K562 (cell line): Measurements from ENCODE around the gene SCGB2B2. TPM values are rescaled to one million over a fixed set of nuclear protein-coding genes. Genes with fewer than 3 reads are reported as not detected.

Experiments
- ATAC-seq: fragments of 200-7000 bp; cut with Tn5 transposase; 3 replicates; pipeline ENCODE4 v1.9.1; 2020; ENCODE audit warnings: moderate library complexity
- BruUV-seq: library from RNA; stranded (reverse); fragments of 400-500 nt; replicated peaks from 2 replicates; lab custom pipeline; 2021; lab: Mats Ljungman, UMichigan
- CTCF ChIA-PET: fragments of 300-600 bp; formaldehyde crosslinking; extraction: SDS; loops from one replicate; lab custom pipeline; 2021; ENCODE audit warnings: low intra/inter-chr PET ratio; lab: Yijun Ruan, JAX
- POLR2A ChIA-PET: fragments of 300-600, 350-650 bp; sonication (Branson Sonifier 250); formaldehyde crosslinking; extraction: SDS; loops from one replicate; lab custom pipeline; 2021; ENCODE audit warnings: antibody characterized with exemption, inconsistent platforms; lab: Yijun Ruan, JAX
- DNase-seq, 4 experiments: peaks; one replicate each; pipeline versions ENCODE4 v3.0.0 to v3.0.0-alpha.2; 2011 to 2018; ENCODE audit warnings: low spot score in 3 of 4, mixed read lengths in 3 of 4; ENCODE audit errors: extremely low read depth in 1 of 4
- FAIRE-seq: peaks from 2 replicates; lab custom pipeline; 2011; peaks lifted over from hg19 to GRCh38; lab: Jason Lieb, UNC
- H2AFZ ChIP-seq: 2 replicates; pipeline ENCODE4 v1.6.0; 2011; ENCODE audit warnings: low read depth, low read length, control low read depth, inconsistent platforms
- H3K27ac ChIP-seq: fragments of 200-600 bp; 3 replicates; pipeline ENCODE4 v1.8.0; 2011; ENCODE audit warnings: low read depth, mild to moderate bottlenecking, control low read depth, inconsistent platforms, low read length, moderate library complexity, mixed read lengths; ENCODE audit errors: extremely low read depth
- H3K27me3 ChIP-seq, 2 experiments: fragments of 300-600 bp in 1 of 2; 2 replicates in 1 of 2; 3 replicates in 1 of 2; pipeline versions ENCODE4 v1.6.0 to v1.8.0; 2011; ENCODE audit warnings: inconsistent platforms in 2 of 2, low read length in 2 of 2, mild to moderate bottlenecking in 1 of 2, mixed read lengths in 1 of 2, moderate library complexity in 1 of 2; ENCODE audit not compliant: control insufficient read depth in 2 of 2, insufficient read depth in 2 of 2
- H3K36me3 ChIP-seq: fragments of 300-600 bp; 3 replicates; pipeline ENCODE4 v1.8.0; 2011; ENCODE audit warnings: mild to moderate bottlenecking, low read length, inconsistent platforms; ENCODE audit not compliant: control insufficient read depth, insufficient read depth
- H3K4me1 ChIP-seq, 2 experiments: fragments of 200-600 bp in 1 of 2; replicated peaks in 1 of 2; 2 replicates in 1 of 2; 3 replicates in 1 of 2; pipeline versions ENCODE4 v1.5.1 to v1.8.0; 2011; ENCODE audit warnings: inconsistent platforms in 2 of 2, low read length in 2 of 2, mild to moderate bottlenecking in 1 of 2, mixed read lengths in 1 of 2, moderate library complexity in 1 of 2; ENCODE audit not compliant: control insufficient read depth in 2 of 2, insufficient read depth in 2 of 2
- H3K4me2 ChIP-seq: 2 replicates; pipeline ENCODE4 v1.6.1; 2011; ENCODE audit warnings: low read length, control low read depth, inconsistent platforms, mixed read lengths; ENCODE audit not compliant: insufficient read depth
- H3K4me3 ChIP-seq: fragments of 200-600 bp; sonication (generic), shearing (Covaris generic); 2 replicates; pipeline ENCODE4 v1.5.1; 2016; ENCODE audit warnings: control low read depth, inconsistent platforms
- H3K79me2 ChIP-seq: fragments of 200-600 bp; 3 replicates; pipeline ENCODE4 v1.8.0; 2011; ENCODE audit warnings: low read length, inconsistent platforms; ENCODE audit not compliant: control insufficient read depth, insufficient read depth
- H3K9ac ChIP-seq, 2 experiments: 2 replicates each; pipeline versions ENCODE4 v1.6.0 to v1.6.1; 2011; ENCODE audit warnings: low read depth in 2 of 2, low read length in 2 of 2, control low read depth in 1 of 2, inconsistent platforms in 1 of 2, mild to moderate bottlenecking in 1 of 2, mixed read lengths in 1 of 2; ENCODE audit not compliant: insufficient read depth in 1 of 2
- H3K9me1 ChIP-seq: one replicate; pipeline ENCODE4 v1.6.0; 2011; ENCODE audit warnings: inconsistent platforms, mild to moderate bottlenecking, low read length, moderate library complexity; ENCODE audit not compliant: control insufficient read depth, insufficient read depth
- H3K9me3 ChIP-seq: replicated peaks from 2 replicates; pipeline ENCODE4 v1.5.1; 2011; ENCODE audit warnings: low read depth, low read length, inconsistent platforms; ENCODE audit not compliant: control insufficient read depth, insufficient read depth
- H4K20me1 ChIP-seq: replicated peaks from 2 replicates; pipeline ENCODE4 v1.6.1; 2011; ENCODE audit warnings: low read length, inconsistent platforms, mixed read lengths; ENCODE audit not compliant: control insufficient read depth, insufficient read depth
- E2F3 ChIP-seq: fragments of 250-450 bp; sonication (Bioruptor Pico); IDR thresholded peaks from 2 replicates; pipeline ENCODE4 v1.4.0; 2020; ENCODE audit warnings: mild to moderate bottlenecking
- HDAC2 ChIP-seq: fragments of 450-650 bp; IDR thresholded peaks from 2 replicates; pipeline ENCODE4 v1.6.1; 2016; ENCODE audit warnings: mild to moderate bottlenecking
- HNRNPUL1 ChIP-seq: fragments of 200-400 bp; formaldehyde crosslinking; IDR thresholded peaks from 2 replicates; pipeline ENCODE4 v1.6.1; 2017; ENCODE audit warnings: low read length
- HOXB6 ChIP-seq: fragments of 250-450 bp; sonication (Bioruptor Pico); IDR thresholded peaks from 2 replicates; pipeline ENCODE4 v1.5.1; 2022; ENCODE audit warnings: mild to moderate bottlenecking, borderline replicate concordance
- MAFK ChIP-seq: IDR thresholded peaks from 2 replicates; pipeline ENCODE4 v1.6.1; 2011; ENCODE audit warnings: low read length, improper control_type of control experiment
- NCOR1 ChIP-seq: fragments of 450-650 bp; IDR thresholded peaks from 2 replicates; pipeline ENCODE4 v1.6.1; 2016; ENCODE audit warnings: mild to moderate bottlenecking, moderate library complexity
- NR0B1 ChIP-seq: fragments of 450-650 bp; IDR thresholded peaks from one replicate; pipeline ENCODE4 v1.6.1; 2018; ENCODE audit warnings: mild to moderate bottlenecking, moderate library complexity; ENCODE audit not compliant: partially characterized antibody
- RBM25 ChIP-seq: fragments of 200-400 bp; formaldehyde crosslinking; IDR thresholded peaks from 2 replicates; pipeline ENCODE4 v1.6.1; 2018; ENCODE audit warnings: low read length, low read depth, moderate library complexity; ENCODE audit not compliant: severe bottlenecking
- SMC3 ChIP-seq: conservative IDR thresholded peaks from 2 replicates; pipeline ENCODE4 v1.6.1; 2011; ENCODE audit warnings: low read depth, low read length, improper control_type of control experiment; ENCODE audit not compliant: insufficient read depth
- TSC22D4 ChIP-seq: fragments of 450-650 bp; IDR thresholded peaks from 2 replicates; pipeline ENCODE4 v1.6.1; 2016; ENCODE audit warnings: missing genetic modification characterization, missing biosample characterization, control low read depth
- U2AF1 ChIP-seq: fragments of 200-400 bp; formaldehyde crosslinking; optimal IDR thresholded peaks from 2 replicates; pipeline ENCODE3; 2017; ENCODE audit warnings: mild to moderate bottlenecking, low read depth, low read length, moderate library complexity
- ZNF592 ChIP-seq: fragments of 450-650 bp; IDR thresholded peaks from 2 replicates; pipeline ENCODE4 v1.6.1; 2017; ENCODE audit warnings: antibody characterized with exemption, mild to moderate bottlenecking
- WGBS: fragments of 100-300 bp; shearing (Covaris generic); methylation state at CpG from one replicate; pipeline ENCODE4 v1.1.6; 2016; ENCODE audit warnings: low coverage, mixed read lengths; ENCODE audit not compliant: insufficient coverage; ENCODE audit errors: missing lambda C conversion rate; 5-methylcytosine and 5-hydroxymethylcytosine counted together
- in situ Hi-C: fragments of 300-500 bp; cut with MboI; formaldehyde crosslinking; loops from 4 replicates; pipeline ENCODE4 v1.15.0; 2018; ENCODE audit warnings: inconsistent platforms, mixed read lengths
- intact Hi-C: fragments of 100-400 bp; cut with micrococcal nuclease; formaldehyde crosslinking; loops from 2 replicates; pipeline ENCODE4 v1.14.2; 2022
- polyA plus RNA-seq, 8 experiments: library from polyadenylated mRNA; depleted of rRNA in 4 of 8; stranded (reverse) in 5 of 8; unstranded in 3 of 8; fragments of >200 nt; fragmentation: Nextera tagmentation in 2 of 8; fragmentation: Illumina TruSeq in 1 of 8; extraction: Ambion mirVana in 2 of 8; extraction: Trizol in 1 of 8; gene quantifications; 2 replicates each; pipeline versions ENCODE4 v1.2.1 to v1.2.3, GENCODE V29; 2011 to 2014; ENCODE audit warnings: inconsistent platforms in 1 of 8, missing spikeins in 1 of 8
- total RNA-seq, 7 experiments: library from RNA; depleted of rRNA in 6 of 7; stranded (reverse); fragments of >200 nt in 6 of 7; fragmentation: Illumina TruSeq in 2 of 7; extraction: Trizol in 2 of 7; gene quantifications; 2 replicates each; pipeline versions ENCODE4 v1.2.1 to v1.2.3, GENCODE V29; 2011 to 2021; ENCODE audit warnings: low replicate concordance in 1 of 7

Gene SCGB2B2
- total and polyA plus RNA-seq, 9 of the 15 experiments (the other 6 are each of a cell fraction or from before 2014, with no cell fraction given): not detected

GRCh38 chr19:34667349-34668076 is 9.4 kb downstream of the SCGB2B2 start (continued):
- TF ChIP-seq ZNF592: 0 out of 2 replicates have a peak, but pooled peaks have one; percentile 25

- no peaks in the 10 kb centered on the region for H3K9me3 ChIP-seq
- no peak overlapping the region for H3K27ac ChIP-seq
- no peaks in the 10 kb centered on the region for H4K20me1 ChIP-seq
- no peaks in the 10 kb centered on the region for H3K27me3 ChIP-seq
- no peaks in the 10 kb centered on the region for H3K9me1 ChIP-seq
- TF ChIP-seq E2F3 (no peak), TSC22D4 (no peak), NR0B1 (no peak), MAFK (no peak), U2AF1 (no peak), HNRNPUL1 (no peak), HDAC2 (no peak), SMC3 (no peak), HOXB6 (CRISPR knock-in tag) (no peak), RBM25 (no peak), NCOR1 (no peak)
- H3K4me1 ChIP-seq: peaks cover 0 to 21% of the 10 kb centered on the region in 2 experiments; a peak in 2 of 5 replicates
- H3K79me2 ChIP-seq: no peaks in the 10 kb centered on the region
- no peaks in the 10 kb centered on the region for H3K36me3 ChIP-seq
- ATAC-seq (no peak), FAIRE-seq (no peak), DNase-seq (no peak)
- no TSS peak for BruUV-seq
- ChIA-PET POLR2A (interaction anchor here (1.0 kb wide), 1 partner anchor 43 kb away, joined by 3 read pairs; no protein-coding TSS in a partner anchor), CTCF (no interaction called here)
- no peak overlapping the region for H3K9ac ChIP-seq
- no peak overlapping the region for H3K4me3 ChIP-seq
- intact Hi-C loops: no loop called here
- 26% methylated on average over 7 of the region's 9 CpGs for WGBS
- in situ Hi-C loops: no loop called here
- no peak overlapping the region for H3K4me2 ChIP-seq
- peak overlapping the region; percentile 73; the same call in 1 of the 2 replicates for H2AFZ ChIP-seq
Measured at GRCh38 chr19:34666958-34667265, 10.0 kb downstream of the SCGB2B2 start.
